Camera-type eye (tissue), 1 donor: ENCODE data around the gene CD209. TPM values are rescaled to one million over a fixed set of nuclear protein-coding genes. Genes with fewer than 3 reads are reported as not detected.

Experiments used
- total RNA-seq: library from RNA; depleted of rRNA; stranded (reverse); fragments of >200 nt; gene quantifications from one replicate; pipeline ENCODE4 v1.2.3, GENCODE V29; 2014

CD209 gene
- 5.4 TPM for total RNA-seq

DNA sequence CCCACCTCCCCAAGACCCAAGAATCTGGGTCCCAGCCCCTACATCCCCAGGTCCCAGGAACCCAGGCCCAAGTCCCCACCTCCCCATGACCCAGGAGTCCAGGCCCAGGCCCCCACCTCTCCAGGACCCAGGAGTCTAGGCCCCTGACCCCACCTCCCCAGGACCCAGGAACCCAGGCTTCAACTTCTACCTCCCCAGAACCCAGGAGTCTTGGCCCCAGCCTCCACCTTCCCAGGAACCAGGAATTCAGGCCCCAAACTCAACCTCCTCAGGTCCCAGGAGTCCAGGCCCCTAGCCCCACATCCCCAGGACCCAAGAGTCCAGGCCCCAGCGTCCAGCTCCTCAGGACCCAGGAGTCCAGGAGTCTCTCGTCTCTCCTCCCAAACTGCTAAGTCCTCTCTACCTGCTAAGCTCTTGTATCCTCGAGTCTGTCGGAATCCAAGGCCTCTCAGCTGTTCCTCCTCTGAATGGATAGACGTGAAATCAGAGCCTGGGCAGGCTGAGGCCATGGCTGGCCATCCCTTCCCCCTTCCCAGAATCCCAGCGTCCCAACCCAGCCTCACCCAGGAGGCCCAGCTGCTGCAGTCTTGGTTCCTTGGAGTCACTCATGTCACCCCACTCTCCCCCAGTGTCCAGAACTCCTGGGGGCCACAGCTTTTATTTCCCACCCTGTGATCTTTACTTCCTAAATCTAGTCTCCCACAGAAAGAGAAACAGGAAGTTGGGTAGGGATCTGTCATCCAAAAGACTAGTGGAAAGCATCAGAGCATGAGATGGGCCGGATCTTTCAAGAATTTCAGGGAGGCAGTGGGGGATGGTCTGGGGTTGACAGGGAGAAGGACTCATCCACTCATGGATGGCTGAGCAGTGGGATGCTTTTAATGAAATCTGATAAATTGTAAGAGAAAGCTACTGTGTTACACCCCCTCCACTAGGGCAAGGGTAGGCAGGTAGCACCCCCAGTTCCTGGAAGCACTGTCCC lies at the start of gene CD209:
TSS of gene CD209 (minus strand) at position 632 of the 982 bp plus-strand sequence. CDS start at position 609, 23 bp downstream.

DNA sequence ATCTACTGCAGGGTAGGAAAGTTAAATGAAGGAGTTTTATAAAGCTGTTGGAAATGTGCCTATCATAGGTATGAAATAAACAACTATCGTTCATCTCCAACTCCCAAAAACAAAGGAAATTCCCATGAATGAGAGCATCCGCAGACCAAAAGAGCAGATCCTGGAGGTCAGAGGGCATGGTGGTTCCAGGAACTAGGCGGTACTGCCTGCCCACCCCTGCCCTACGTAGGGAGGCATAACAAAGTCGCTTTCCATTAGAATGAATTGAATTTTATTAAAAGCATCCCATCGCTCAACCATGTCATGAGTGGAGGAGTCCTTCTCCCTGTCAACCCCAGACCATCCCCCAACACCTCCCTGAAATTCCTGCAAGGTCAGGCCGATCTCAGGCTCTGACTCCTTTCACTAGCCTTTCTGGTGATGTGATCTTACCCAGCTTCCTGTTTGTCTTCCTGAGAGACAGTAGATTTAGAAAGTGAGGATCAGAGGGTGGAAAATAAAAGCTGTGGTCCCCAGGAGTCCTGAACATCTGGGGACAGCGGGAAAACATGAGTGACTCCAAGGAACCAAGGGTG lies 15.5 kb upstream of the CD209 start, which contains the start of gene CLEC4M:
TSS of gene CLEC4M (plus strand) at position 525 of the 575 bp plus-strand sequence. CDS start at position 549, 24 bp downstream.

DNA sequence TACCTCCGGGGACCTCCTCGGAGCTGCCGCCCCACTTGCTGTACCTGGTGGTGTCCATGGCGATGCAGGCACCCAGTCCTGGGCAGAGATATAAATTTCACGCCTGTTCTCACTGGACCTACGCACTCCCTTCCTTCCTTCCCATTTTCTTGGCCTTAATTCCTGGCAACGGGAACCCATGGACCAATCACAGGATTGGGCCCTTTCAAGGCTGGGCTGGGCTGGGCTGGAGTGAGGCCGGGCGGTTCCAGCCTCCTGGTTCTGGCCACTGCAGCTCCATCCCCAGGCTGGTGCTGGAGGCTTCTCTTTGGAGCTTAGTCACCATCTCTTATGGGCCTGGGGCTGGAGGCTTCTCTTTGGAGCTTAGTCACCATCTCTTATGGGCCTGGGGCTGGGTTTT lies 15.3 kb downstream of the CD209 start, which contains the start of gene CLEC4G:
TSS of gene CLEC4G (minus strand) at position 66 of the 400 bp plus-strand sequence. CDS start at position 58, 8 bp downstream.

DNA sequence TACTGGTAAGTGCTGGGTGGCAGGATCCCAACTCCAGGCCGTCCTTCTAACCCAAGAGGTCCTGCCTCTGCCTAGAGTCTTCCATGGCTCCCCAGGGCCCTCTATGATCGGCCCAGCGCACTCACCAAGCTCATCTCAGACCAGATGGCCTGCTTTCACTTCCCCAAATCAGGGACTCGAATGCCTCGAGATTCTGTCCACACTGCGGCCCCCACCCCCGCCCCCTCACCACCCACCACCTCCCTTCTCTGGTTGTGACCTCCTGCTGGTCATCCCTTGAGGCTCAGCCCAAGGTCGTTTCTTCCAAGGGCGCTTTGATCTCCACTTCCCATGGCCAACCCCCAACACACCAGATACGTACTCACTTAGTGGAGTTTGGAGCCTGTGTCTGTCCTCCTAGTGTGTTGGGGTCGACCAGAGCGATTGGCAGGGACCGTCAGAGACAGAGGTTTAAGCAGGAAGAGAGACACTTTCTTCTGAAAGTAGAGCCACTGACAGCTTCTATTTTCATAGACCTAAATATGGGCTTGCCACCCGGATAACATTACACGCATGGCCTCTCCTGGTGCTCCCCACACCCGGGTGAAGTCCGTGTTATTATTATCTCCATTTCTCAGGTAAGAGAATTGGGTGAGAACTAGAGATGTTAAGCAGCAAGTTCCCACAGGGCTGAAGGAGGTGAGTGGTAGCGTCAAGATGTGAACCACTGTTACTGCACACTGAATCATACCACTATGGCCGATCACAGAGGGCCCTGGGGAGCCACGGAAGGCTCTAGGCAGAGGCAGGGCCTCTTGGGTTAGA lies 45.5 kb downstream of the CD209 start, which contains the start of gene FCER2:
TSS of gene FCER2 (minus strand) at position 478 of the 804 bp plus-strand sequence. CDS start 2,371 bp downstream, outside the sequence.

Other genes starting within 250 kb of the CD209 start
- 28.1 TPM for gene ZNF358, start 231.4 kb downstream of the CD209 start, total RNA-seq
- gene MCOLN1, start 224.9 kb downstream of the CD209 start, total RNA-seq = 10.2 TPM
- 59.0 TPM for gene PNPLA6, start 211.8 kb downstream of the CD209 start, total RNA-seq
- 13.7 TPM for gene CAMSAP3, start 151.7 kb downstream of the CD209 start, total RNA-seq
- 49.8 TPM for gene XAB2, start 118.0 kb downstream of the CD209 start, total RNA-seq
- gene PET100, start 117.7 kb downstream of the CD209 start, total RNA-seq = 6.2 TPM
- 12.3 TPM for gene PCP2, start 113.8 kb downstream of the CD209 start, total RNA-seq
- gene STXBP2, start 110.4 kb downstream of the CD209 start, total RNA-seq = 12.3 TPM
- gene RETN, start 78.5 kb downstream of the CD209 start, total RNA-seq = not detected
- not detected for gene MCEMP1, start 70.4 kb downstream of the CD209 start, total RNA-seq
- 36.9 TPM for gene TRAPPC5, start 66.7 kb downstream of the CD209 start, total RNA-seq
- not detected for gene FCER2, start 45.4 kb downstream of the CD209 start, total RNA-seq
- gene CLEC4G, start 15.4 kb downstream of the CD209 start, total RNA-seq = 0.71 TPM
- 0.27 TPM for gene CLEC4M, start 15.7 kb upstream of the CD209 start, total RNA-seq
- gene EVI5L, start 82.7 kb upstream of the CD209 start, total RNA-seq = 26.1 TPM
- 4.7 TPM for gene PRR36, start 126.9 kb upstream of the CD209 start, total RNA-seq
- gene LRRC8E, start 141.0 kb upstream of the CD209 start, total RNA-seq = 0.33 TPM
- gene MAP2K7, start 156.3 kb upstream of the CD209 start, total RNA-seq = 20.3 TPM
- not detected for gene TGFBR3L, start 167.3 kb upstream of the CD209 start, total RNA-seq
- 7.1 TPM for gene SNAPC2, start 172.8 kb upstream of the CD209 start, total RNA-seq
- 10.9 TPM for gene CTXN1, start 178.6 kb upstream of the CD209 start, total RNA-seq
- gene TIMM44, start 196.1 kb upstream of the CD209 start, total RNA-seq = 52.4 TPM